ENCODE results near the gene TAS1R3. TPM values are rescaled to one million over a fixed set of nuclear protein-coding genes. Genes with fewer than 3 reads are reported as not detected.

Gene TAS1R3
- total RNA-seq, 4 donors from 2014 or later: 0.21 to 1.2 (median 0.63) TPM

GRCh38 chr1:1330366-1331067 is 563 bp upstream of the TAS1R3 start:
- no peak for DNase-seq (ENCODE audit: low spot score in 2 of 2)
- Histone ChIP-seq H3K36me3 (peaks cover 0 to 48% (median 7%) of the 10 kb centered on the region in 3 donors), H3K27ac (peak overlapping the region in 3 of 4 donors; percentile 46 to 70 (median 66)), H3K9me3 (no peaks in the 10 kb centered on the region), H3K27me3 (no peaks in the 10 kb centered on the region), H3K4me3 (no peak overlapping the region), H3K4me1 (peaks cover 0 to 61% (median 29%) of the 10 kb centered on the region in 4 donors)
- 43 to 44% methylated on average over 9 to 10 of the region's 15 CpGs for whole genome bisulfite sequencing, 2 donors
- TF ChIP-seq EP300 (IDR thresholded peaks at IDR 0.05): peak in 1 of 2 donors; percentile 36
- no peak for TF ChIP-seq POLR2A (IDR thresholded peaks at IDR 0.05)

- no peak for DNase-seq (ENCODE audit: low spot score in 2 of 2)
- TF ChIP-seq POLR2A (IDR thresholded peaks at IDR 0.05): no peak
- no peak for TF ChIP-seq EP300 (IDR thresholded peaks at IDR 0.05)
- TF ChIP-seq CTCF (IDR thresholded peaks at IDR 0.05): no peak
- no peak overlapping the region for H3K4me3 ChIP-seq
Observed at GRCh38 chr1:1332031-1332755, 1.1 kb downstream of the TAS1R3 start.

GRCh38 chr1:1332774-1333480 is 1.8 kb downstream of the TAS1R3 start:
- Histone ChIP-seq H3K4me3 (no peak overlapping the region), H3K4me1 (peaks cover 0 to 47% (median 22%) of the 10 kb centered on the region in 4 donors), H3K9me3 (no peaks in the 10 kb centered on the region), H3K27me3 (no peaks in the 10 kb centered on the region), H3K36me3 (peaks cover 0 to 56% (median 3%) of the 10 kb centered on the region in 3 donors), H3K27ac (no peak overlapping the region)
- DNase-seq (ENCODE audit: low spot score in 2 of 2): no peak
- TF ChIP-seq CTCF (IDR thresholded peaks at IDR 0.05) (no peak), POLR2A (IDR thresholded peaks at IDR 0.05) (no peak), EP300 (IDR thresholded peaks at IDR 0.05) (no peak)
- 73 to 74% methylated on average over 13 to 48 of the region's 48 CpGs for WGBS, 2 donors

More at GRCh38 chr1:1332031-1332755, 1.1 kb downstream of the TAS1R3 start:
- Histone ChIP-seq H3K27ac (peak overlapping the region in 1 of 4 donors; percentile 66), H3K27me3 (no peaks in the 10 kb centered on the region), H3K4me1 (peaks cover 0 to 47% (median 22%) of the 10 kb centered on the region in 4 donors), H3K9me3 (no peaks in the 10 kb centered on the region), H3K36me3 (peaks cover 0 to 56% (median 4%) of the 10 kb centered on the region in 3 donors)
- 80 to 81% methylated on average over 38 to 42 of the region's 57 CpGs for WGBS, 2 donors

- no peak for DNase-seq (ENCODE audit: low spot score in 2 of 2)
- Histone ChIP-seq H3K36me3 (peaks cover 0 to 56% (median 9%) of the 10 kb centered on the region in 3 donors), H3K4me3 (no peak overlapping the region), H3K9me3 (no peaks in the 10 kb centered on the region), H3K27me3 (no peaks in the 10 kb centered on the region), H3K4me1 (peaks cover 0 to 47% (median 22%) of the 10 kb centered on the region in 4 donors), H3K27ac (no peak overlapping the region)
- TF ChIP-seq EP300 (IDR thresholded peaks at IDR 0.05) (no peak), POLR2A (IDR thresholded peaks at IDR 0.05) (no peak), CTCF (IDR thresholded peaks at IDR 0.05) (no peak)
- WGBS, 2 donors: 85 to 88% methylated on average over 23 to 29 of the region's 36 CpGs
Observed at GRCh38 chr1:1333551-1334241, 2.6 kb downstream of the TAS1R3 start.

GRCh38 chr1:1334835-1335234 is 3.8 kb downstream of the TAS1R3 start:
- TF ChIP-seq POLR2A (IDR thresholded peaks at IDR 0.05): no peak
- no peak for TF ChIP-seq CTCF (IDR thresholded peaks at IDR 0.05)
- TF ChIP-seq EP300 (IDR thresholded peaks at IDR 0.05): no peak
- no peaks in the 10 kb centered on the region for H3K27me3 ChIP-seq
- WGBS, 2 donors: 47 to 51% methylated on average over 7 of the region's 11 CpGs
- no peak overlapping the region for H3K4me3 ChIP-seq
- no peaks in the 10 kb centered on the region for H3K9me3 ChIP-seq
- no peak for DNase-seq (ENCODE audit: low spot score in 2 of 2)
- peaks cover 0 to 58% (median 15%) of the 10 kb centered on the region in 3 donors for H3K36me3 ChIP-seq
- H3K27ac ChIP-seq: no peak overlapping the region
- H3K4me1 ChIP-seq: peaks cover 0 to 42% (median 21%) of the 10 kb centered on the region in 4 donors
